ENCODE results near the gene CCDC69. TPM values are rescaled to one million over a fixed set of nuclear protein-coding genes. Genes with fewer than 3 reads are reported as not detected.

The CCDC69 gene
- total RNA-seq, 1 experiment from 2014 or later = 241 TPM

DNA sequence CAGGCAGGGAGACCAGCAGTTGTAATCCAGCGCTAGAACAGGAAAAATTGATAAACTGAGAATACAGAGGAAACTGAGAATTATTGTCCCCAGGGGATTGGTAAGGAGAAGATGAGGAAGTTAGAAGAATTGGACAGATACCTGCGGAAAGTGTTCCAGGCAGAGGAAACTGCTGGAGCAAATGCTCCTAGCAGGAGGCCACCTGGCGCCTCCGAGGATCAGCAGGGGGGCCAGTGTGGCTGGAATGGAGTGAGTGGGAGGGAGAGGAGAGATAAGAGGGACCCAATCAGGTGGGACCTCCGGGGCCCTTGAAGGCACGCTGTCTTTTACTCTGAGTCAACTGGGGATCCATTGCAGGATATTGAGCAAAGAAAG, 65.6 kb downstream of the CCDC69 start:
- Histone ChIP-seq H3K4me2 (ENCODE audit: low read depth, low read length, poor library complexity, severe bottlenecking) (peak overlapping the region; percentile 87), H3K9ac (ENCODE audit: low read length) (peak overlapping the region; percentile 90), H4K20me1 (ENCODE audit: insufficient read depth, low read depth, low read length) (no peaks in the 10 kb centered on the region), H3K27me3 (ENCODE audit: low read length) (no peaks in the 10 kb centered on the region), H3K27ac (ENCODE audit: low read length) (peak overlapping the region; percentile 95), H2AFZ (ENCODE audit: low read length) (no peak overlapping the region), H3K9me3 (ENCODE audit: low read length) (no peaks in the 10 kb centered on the region), H3K36me3 (ENCODE audit: insufficient read depth, low read length) (no peaks in the 10 kb centered on the region), H3K4me1 (ENCODE audit: low read length) (peaks cover 66% of the 10 kb centered on the region), H3K9me2 (replicated peaks; ENCODE audit: insufficient read depth, low read length) (no peaks in the 10 kb centered on the region), H3K4me3 (ENCODE audit: low read length) (peak overlapping the region; percentile 70), H3K79me2 (ENCODE audit: low read length) (peaks cover 52% of the 10 kb centered on the region)
- peak; percentile 71 for DNase-seq

DNA sequence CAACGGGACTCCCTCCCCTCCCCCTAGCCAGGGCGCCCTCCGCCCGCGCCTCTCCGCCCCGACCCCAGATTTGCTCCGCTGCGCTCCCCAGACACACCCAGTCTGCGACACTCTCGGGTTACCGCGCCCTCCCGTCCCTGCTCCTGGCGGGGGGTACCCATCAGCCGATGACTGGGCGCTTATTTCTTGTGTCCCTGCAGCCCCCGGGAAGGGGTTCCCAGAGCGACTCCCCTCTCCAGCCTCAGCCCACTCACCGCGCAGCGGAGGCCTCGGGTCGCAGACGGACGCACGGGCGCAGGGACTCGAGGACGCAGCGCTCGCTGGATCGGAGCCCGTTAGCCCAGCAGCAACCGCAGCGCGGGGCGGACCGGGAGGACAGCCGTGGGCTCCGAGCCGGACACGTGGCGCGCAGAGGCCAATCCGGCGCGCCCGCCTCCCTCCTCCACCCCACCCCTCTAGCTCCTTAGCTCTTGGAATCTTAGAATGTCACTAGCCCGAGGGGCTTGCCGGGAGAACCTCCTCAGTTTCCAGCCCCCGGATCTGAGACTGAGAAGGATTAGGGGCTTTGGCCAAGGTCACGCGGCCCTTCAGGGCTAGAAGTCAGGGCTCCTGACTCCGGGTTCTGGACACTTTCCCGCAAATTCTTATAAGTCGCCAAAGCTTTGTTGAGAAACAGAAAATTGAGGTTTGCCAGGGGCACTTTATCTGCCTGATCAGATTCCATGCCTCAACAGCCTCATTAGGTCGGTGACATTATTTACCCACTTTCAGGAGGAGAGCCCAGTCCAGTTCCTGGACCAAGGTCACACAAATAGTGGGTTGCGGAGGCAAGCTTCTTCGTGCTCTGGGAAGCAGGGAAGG, 66.2 kb downstream of the CCDC69 start, which contains the start of gene ANXA6:
Gene ANXA6 (minus strand): TSS at position 354 of the 861 bp plus-strand sequence. CDS start 9,878 bp downstream, outside the sequence.
- no peaks in the 10 kb centered on the region for H3K27me3 ChIP-seq (ENCODE audit: low read length)
- H3K4me1 ChIP-seq (ENCODE audit: low read length) = peaks cover 70% of the 10 kb centered on the region
- DNase-seq = peak; percentile 89
- H3K79me2 ChIP-seq (ENCODE audit: low read length) = peaks cover 57% of the 10 kb centered on the region
- no peaks in the 10 kb centered on the region for H3K9me2 ChIP-seq (replicated peaks; ENCODE audit: insufficient read depth, low read length)
- H4K20me1 ChIP-seq (ENCODE audit: insufficient read depth, low read depth, low read length) = no peaks in the 10 kb centered on the region
- H3K9me3 ChIP-seq (ENCODE audit: low read length) = no peaks in the 10 kb centered on the region
- peak within 1 kb of the TSS; percentile 87 for H3K4me2 ChIP-seq (ENCODE audit: low read depth, low read length, poor library complexity, severe bottlenecking)
- peak within 1 kb of the TSS; percentile 90 for H3K9ac ChIP-seq (ENCODE audit: low read length)
- no peak within 1 kb of the TSS for H2AFZ ChIP-seq (ENCODE audit: low read length)
- peak within 1 kb of the TSS; percentile 70 for H3K4me3 ChIP-seq (ENCODE audit: low read length)
- H3K36me3 ChIP-seq (ENCODE audit: insufficient read depth, low read length) = no peaks in the 10 kb centered on the region
- peak within 1 kb of the TSS; percentile 95 for H3K27ac ChIP-seq (ENCODE audit: low read length)

DNA sequence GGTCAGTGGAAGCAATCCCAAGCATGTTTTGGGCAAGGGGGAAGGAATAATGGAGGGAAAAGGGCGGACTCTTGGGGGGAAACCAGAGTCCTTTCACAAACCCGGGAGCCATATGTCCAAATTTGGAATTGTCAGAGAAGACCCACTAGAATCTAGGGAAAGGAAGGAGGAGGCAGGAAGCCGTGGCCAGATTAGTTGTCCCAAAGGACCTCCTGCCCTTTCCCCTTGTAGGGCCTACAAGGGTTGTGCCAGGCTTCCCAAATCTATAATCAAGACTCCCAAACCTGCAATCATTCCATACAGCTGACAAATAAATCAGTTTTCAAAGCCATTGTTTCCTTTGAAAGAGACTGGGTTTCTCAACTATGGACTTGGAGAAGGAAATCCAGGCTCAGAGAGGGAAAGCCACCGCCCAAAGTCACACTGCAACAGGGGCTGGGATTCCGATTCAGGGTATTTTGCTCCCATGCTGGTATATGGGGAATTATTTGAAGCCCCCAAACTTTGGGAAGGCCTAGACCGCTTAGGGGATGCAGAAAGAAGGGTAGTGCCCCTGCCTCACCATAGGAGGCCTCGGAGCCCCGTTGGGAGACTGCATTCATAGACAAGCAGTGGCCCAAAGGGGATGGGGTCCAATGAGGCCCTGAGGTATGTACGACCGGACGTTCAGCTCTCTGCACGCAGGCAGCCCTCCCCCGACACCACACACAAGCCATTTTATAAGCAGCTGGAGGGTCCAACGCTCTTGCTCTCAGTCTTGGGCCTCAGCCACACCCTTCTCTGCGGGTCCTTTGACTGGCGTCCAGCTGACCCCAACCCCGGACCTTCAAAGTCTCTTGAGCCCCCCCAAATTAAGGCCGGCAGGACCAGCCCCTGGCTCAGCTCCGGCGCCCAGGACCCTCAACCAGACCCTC, 67.1 kb downstream of the CCDC69 start:
- no peaks in the 10 kb centered on the region for H3K9me2 ChIP-seq (replicated peaks; ENCODE audit: insufficient read depth, low read length)

DNA sequence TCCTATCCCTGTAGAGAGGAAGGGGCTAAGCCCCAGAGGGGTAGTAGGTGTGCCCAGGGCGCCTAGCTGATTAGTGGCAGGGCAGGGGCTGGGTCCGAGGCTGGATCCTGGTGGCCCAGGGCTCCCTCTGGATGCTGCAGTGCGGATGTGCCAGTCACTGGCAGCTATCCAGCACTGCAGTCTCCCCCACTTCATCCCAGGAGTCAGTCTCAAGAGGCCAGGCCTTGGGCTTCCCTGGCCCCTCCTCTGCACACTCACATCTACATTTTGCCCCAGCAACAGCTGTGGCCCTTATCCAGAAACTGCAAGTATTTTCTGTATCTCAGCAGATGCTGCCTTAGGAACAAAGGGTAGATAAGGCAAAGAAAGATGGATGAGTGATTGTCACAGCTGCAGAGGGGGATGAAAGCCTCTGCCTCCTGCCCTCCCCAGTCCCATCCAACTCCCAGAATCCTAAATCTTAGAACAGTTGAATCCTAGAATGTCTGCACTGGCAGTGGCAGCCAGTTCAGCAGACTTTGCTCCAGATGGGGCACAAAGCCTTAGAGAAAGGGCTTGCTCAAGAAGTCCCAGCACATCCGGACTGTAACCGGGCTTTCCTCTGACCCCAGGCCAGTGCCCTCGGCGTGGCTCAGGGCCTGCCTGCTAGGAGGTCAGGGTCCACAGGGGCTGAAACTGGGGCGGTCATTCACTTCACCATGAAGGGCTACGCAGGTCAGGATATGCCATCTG, 68.0 kb downstream of the CCDC69 start:
- H3K36me3 ChIP-seq (ENCODE audit: insufficient read depth, low read length) = no peaks in the 10 kb centered on the region
- peak overlapping the region; percentile 70 for H3K4me3 ChIP-seq (ENCODE audit: low read length)
- no peaks in the 10 kb centered on the region for H3K9me2 ChIP-seq (replicated peaks; ENCODE audit: insufficient read depth, low read length)
- no peaks in the 10 kb centered on the region for H4K20me1 ChIP-seq (ENCODE audit: insufficient read depth, low read depth, low read length)
- no peaks in the 10 kb centered on the region for H3K9me3 ChIP-seq (ENCODE audit: low read length)
- no peak overlapping the region for H2AFZ ChIP-seq (ENCODE audit: low read length)
- H3K79me2 ChIP-seq (ENCODE audit: low read length) = peaks cover 74% of the 10 kb centered on the region
- no peaks in the 10 kb centered on the region for H3K27me3 ChIP-seq (ENCODE audit: low read length)
- peaks cover 87% of the 10 kb centered on the region for H3K4me1 ChIP-seq (ENCODE audit: low read length)
- peak overlapping the region; percentile 87 for H3K4me2 ChIP-seq (ENCODE audit: low read depth, low read length, poor library complexity, severe bottlenecking)
- peak overlapping the region; percentile 90 for H3K9ac ChIP-seq (ENCODE audit: low read length)
- H3K27ac ChIP-seq (ENCODE audit: low read length) = peak overlapping the region; percentile 95
- DNase-seq = no peak

More for the DNA sequence above, 67.1 kb downstream of the CCDC69 start:
- Histone ChIP-seq H3K27me3 (ENCODE audit: low read length) (no peaks in the 10 kb centered on the region), H3K9me3 (ENCODE audit: low read length) (no peaks in the 10 kb centered on the region), H3K27ac (ENCODE audit: low read length) (peak overlapping the region; percentile 95), H3K36me3 (ENCODE audit: insufficient read depth, low read length) (no peaks in the 10 kb centered on the region), H3K79me2 (ENCODE audit: low read length) (peaks cover 66% of the 10 kb centered on the region), H4K20me1 (ENCODE audit: insufficient read depth, low read depth, low read length) (no peaks in the 10 kb centered on the region), H3K4me2 (ENCODE audit: low read depth, low read length, poor library complexity, severe bottlenecking) (peak overlapping the region; percentile 87), H3K9ac (ENCODE audit: low read length) (peak overlapping the region; percentile 90), H3K4me3 (ENCODE audit: low read length) (peak overlapping the region; percentile 70), H3K4me1 (ENCODE audit: low read length) (peaks cover 79% of the 10 kb centered on the region), H2AFZ (ENCODE audit: low read length) (no peak overlapping the region)
- peak; percentile 80 for DNase-seq

DNA sequence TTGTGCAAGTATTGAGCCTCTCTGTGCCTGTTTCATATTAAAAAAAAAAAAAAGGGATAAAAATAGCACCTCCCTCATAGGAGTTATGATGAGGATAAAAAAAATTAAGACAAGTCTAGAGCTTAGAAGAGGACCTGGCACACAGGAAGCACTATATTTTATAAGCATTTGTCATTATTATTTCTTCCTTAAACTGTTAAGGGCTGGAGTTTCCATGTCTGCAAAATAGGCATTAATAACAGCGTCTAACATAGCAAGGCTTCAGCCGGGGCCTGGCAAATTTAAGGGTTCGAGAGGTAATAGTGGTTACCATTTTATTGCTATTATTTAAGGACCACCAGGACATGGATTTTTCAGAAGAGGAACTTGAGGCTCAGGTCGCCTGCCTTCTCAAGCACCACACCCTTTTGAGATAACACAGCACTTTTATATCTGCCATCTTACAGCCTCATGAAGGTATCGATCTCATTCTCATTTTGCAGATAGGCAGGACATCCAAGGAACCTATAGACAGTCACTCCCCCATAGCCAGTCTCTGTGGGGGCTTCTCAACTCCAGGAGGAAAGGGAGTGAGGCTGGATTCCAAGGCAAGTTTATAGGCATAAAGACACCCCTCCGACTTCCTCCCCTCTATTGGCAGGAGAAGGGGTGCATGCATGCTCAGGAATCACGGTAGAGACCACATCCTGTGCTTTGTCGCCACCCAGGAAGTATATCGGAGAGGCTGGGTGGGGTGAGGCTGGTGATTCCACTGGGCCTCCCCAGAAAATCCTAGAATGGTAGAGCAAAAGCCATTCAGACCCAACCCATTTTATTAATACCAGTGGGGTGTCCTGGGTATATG, 68.7 kb downstream of the CCDC69 start:
- Histone ChIP-seq H3K4me3 (ENCODE audit: low read length) (peak overlapping the region; percentile 70), H3K4me2 (ENCODE audit: low read depth, low read length, poor library complexity, severe bottlenecking) (peak overlapping the region; percentile 87), H4K20me1 (ENCODE audit: insufficient read depth, low read depth, low read length) (no peaks in the 10 kb centered on the region), H3K9ac (ENCODE audit: low read length) (peak overlapping the region; percentile 90), H3K4me1 (ENCODE audit: low read length) (peaks cover 90% of the 10 kb centered on the region), H3K79me2 (ENCODE audit: low read length) (peaks cover 82% of the 10 kb centered on the region), H3K36me3 (ENCODE audit: insufficient read depth, low read length) (no peaks in the 10 kb centered on the region), H2AFZ (ENCODE audit: low read length) (no peak overlapping the region), H3K9me3 (ENCODE audit: low read length) (no peaks in the 10 kb centered on the region), H3K27ac (ENCODE audit: low read length) (peak overlapping the region; percentile 95), H3K9me2 (replicated peaks; ENCODE audit: insufficient read depth, low read length) (no peaks in the 10 kb centered on the region), H3K27me3 (ENCODE audit: low read length) (no peaks in the 10 kb centered on the region)
- DNase-seq = no peak

DNA sequence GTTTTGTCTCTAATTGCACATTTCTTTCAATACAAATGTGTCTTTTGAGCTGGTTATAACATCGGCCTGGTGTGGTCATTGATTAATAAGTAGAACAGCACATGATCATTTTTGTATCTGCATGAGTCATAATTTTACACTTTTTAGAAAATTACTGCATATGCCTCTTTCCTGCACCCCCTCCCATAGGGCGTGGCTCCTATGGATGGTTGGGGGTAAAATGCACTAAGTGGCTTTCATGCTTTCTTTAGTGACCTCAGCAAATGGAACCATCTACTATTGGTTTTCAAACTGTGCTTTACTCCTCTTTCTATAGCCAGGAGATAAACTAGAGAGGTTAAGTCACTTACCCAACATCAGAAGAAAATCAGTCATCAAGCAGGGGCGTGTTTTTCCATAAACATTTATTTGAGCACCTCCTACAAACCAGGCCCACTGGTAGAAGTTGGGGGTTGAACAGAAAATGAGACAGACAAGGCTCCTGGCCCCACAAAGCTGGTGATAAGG, 70.1 kb downstream of the CCDC69 start:
- H3K36me3 ChIP-seq (ENCODE audit: insufficient read depth, low read length) = no peaks in the 10 kb centered on the region
- no peaks in the 10 kb centered on the region for H3K9me3 ChIP-seq (ENCODE audit: low read length)
- H3K9ac ChIP-seq (ENCODE audit: low read length) = peak overlapping the region; percentile 64
- peak overlapping the region; percentile 95 for H3K27ac ChIP-seq (ENCODE audit: low read length)
- H3K9me2 ChIP-seq (replicated peaks; ENCODE audit: insufficient read depth, low read length) = no peaks in the 10 kb centered on the region
- peaks cover 90% of the 10 kb centered on the region for H3K4me1 ChIP-seq (ENCODE audit: low read length)
- H2AFZ ChIP-seq (ENCODE audit: low read length) = no peak overlapping the region
- no peaks in the 10 kb centered on the region for H3K27me3 ChIP-seq (ENCODE audit: low read length)
- H3K4me3 ChIP-seq (ENCODE audit: low read length) = peak overlapping the region; percentile 33
- H3K4me2 ChIP-seq (ENCODE audit: low read depth, low read length, poor library complexity, severe bottlenecking) = peak overlapping the region; percentile 87
- peaks cover 96% of the 10 kb centered on the region for H3K79me2 ChIP-seq (ENCODE audit: low read length)
- no peaks in the 10 kb centered on the region for H4K20me1 ChIP-seq (ENCODE audit: insufficient read depth, low read depth, low read length)
- peak; percentile 49 for DNase-seq

DNA sequence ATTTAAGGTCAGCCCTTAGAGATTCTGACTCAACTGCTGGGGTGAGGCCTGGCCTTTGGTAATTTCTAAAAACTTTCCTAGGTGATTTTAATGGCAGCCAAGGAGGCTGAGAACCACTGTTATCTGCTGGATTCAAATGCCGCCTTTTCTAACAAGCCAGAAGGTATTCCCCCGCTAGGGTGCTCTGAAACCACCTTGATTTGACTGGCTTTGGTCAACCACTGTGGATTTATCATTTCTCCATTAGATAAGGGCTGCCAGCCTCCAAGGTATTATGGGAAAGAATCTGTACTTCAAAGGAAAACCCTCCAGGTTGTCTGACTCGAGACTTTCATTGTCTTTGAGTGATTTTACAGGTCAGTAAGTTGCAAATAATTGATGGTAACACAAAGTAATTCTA, 70.6 kb downstream of the CCDC69 start:
- DNase-seq = peak; percentile 66
- Histone ChIP-seq H2AFZ (ENCODE audit: low read length) (no peak overlapping the region), H3K4me3 (ENCODE audit: low read length) (peak overlapping the region; percentile 33), H3K9ac (ENCODE audit: low read length) (peak overlapping the region; percentile 64), H3K9me2 (replicated peaks; ENCODE audit: insufficient read depth, low read length) (no peaks in the 10 kb centered on the region), H3K9me3 (ENCODE audit: low read length) (no peaks in the 10 kb centered on the region), H3K27me3 (ENCODE audit: low read length) (no peaks in the 10 kb centered on the region), H3K36me3 (ENCODE audit: insufficient read depth, low read length) (peaks cover 3% of the 10 kb centered on the region; the same call in 1 of the 2 replicates), H3K4me1 (ENCODE audit: low read length) (peaks cover 90% of the 10 kb centered on the region), H3K79me2 (ENCODE audit: low read length) (peaks cover 96% of the 10 kb centered on the region), H4K20me1 (ENCODE audit: insufficient read depth, low read depth, low read length) (no peaks in the 10 kb centered on the region), H3K27ac (ENCODE audit: low read length) (peak overlapping the region; percentile 95), H3K4me2 (ENCODE audit: low read depth, low read length, poor library complexity, severe bottlenecking) (peak overlapping the region; percentile 87)

Measured in Karpas-422 (cell line).